Ascending aorta (tissue), 2 donors: Measurements from ENCODE around the gene HOXD3. TPM values are rescaled to one million over a fixed set of nuclear protein-coding genes. Genes with fewer than 3 reads are reported as not detected.
A peak's percentile ranks its signal among the peaks of the same experiment; 100 is the strongest.

Source experiments
- DNase-seq, 2 donors: peaks; one replicate each; pipeline ENCODE4 v3.0.0-alpha.2; 2019; ENCODE audit warnings: low spot score in 2 of 2
- H3K27ac ChIP-seq, 2 donors: fragments of 200-600 bp; sonication (generic); one replicate each; pipeline ENCODE4 v1.5.1; 2016 to 2017; ENCODE audit warnings: mild to moderate bottlenecking in 1 of 2
- H3K27me3 ChIP-seq: fragments of 200-600 bp; sonication (generic); one replicate; pipeline ENCODE4 v1.5.1; 2017
- H3K36me3 ChIP-seq, 2 donors: fragments of 200-600 bp; sonication (generic); one replicate each; pipeline ENCODE4 v1.5.1; 2016
- H3K4me1 ChIP-seq, 2 donors: fragments of 200-600 bp; sonication (generic); one replicate each; pipeline ENCODE4 v1.5.1; 2016 to 2017; ENCODE audit warnings: mild to moderate bottlenecking in 1 of 2
- H3K4me3 ChIP-seq, 2 donors: fragments of 200-600 bp; sonication (generic); one replicate each; pipeline ENCODE4 v1.5.1; 2016 to 2017; ENCODE audit warnings: mild to moderate bottlenecking in 1 of 2
- H3K9me3 ChIP-seq, 2 donors: fragments of 200-600 bp; sonication (generic); one replicate each; pipeline ENCODE4 v1.5.1; 2016
- intact Hi-C: fragments of 100-400 bp; cut with DNase I; formaldehyde crosslinking; loops from one replicate; pipeline ENCODE4 v1.15.1; 2023
- total RNA-seq: library from RNA; depleted of rRNA; stranded (reverse); fragments of >200 nt; gene quantifications from one replicate; pipeline ENCODE4 v1.1.0, GENCODE V29; 2016
- TF ChIP-seq, protein P1 (sequence below), 3 experiments: fragments of 200-600 bp in 2 of 3; fragments of 450-650 bp in 1 of 3; sonication (generic) in 2 of 3; IDR thresholded peaks; one replicate each; pipeline ENCODE4 v1.5.1; 2016 to 2019; ENCODE audit warnings: antibody characterized with exemption in 3 of 3, mild to moderate bottlenecking in 1 of 3, moderate library complexity in 1 of 3

The HOXD3 gene
- total RNA-seq, 1 donor from 2014 or later, result 8.6 TPM

DNA sequence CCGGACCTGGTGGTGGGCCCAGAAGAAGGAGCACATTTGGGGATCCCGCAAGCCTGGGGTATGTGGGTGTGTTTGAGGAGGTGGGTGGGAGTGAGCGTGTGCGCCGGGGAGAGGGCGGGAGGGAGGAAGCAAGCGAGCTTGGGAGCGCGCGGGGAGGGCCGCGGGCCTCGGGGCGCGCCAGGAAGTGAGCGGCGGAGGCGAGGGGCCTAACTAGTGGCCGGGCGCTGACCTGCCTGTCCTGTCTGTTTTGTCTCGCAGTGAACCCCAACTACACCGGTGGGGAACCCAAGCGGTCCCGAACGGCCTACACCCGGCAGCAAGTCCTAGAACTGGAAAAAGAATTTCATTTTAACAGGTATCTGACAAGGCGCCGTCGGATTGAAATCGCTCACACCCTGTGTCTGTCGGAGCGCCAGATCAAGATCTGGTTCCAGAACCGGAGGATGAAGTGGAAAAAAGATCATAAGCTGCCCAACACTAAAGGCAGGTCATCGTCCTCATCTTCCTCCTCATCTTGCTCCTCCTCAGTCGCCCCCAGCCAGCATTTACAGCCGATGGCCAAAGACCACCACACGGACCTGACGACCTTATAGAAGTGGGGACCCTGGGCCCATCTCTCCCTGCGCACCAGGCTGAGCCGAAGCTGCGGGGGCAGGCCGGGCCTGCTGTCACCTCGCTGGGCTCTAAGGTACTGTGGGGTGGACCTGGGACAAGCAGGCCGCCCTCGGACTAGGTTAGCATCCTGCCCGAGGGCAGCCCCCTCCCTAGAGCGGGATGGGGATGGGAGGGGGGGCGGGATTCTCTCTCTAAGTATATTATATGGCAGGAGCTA lies 4.5 kb upstream of the HOXD3 start:
- peak in 1 of 2 donors; percentile 37 for DNase-seq
- no peak overlapping the region for H3K27ac ChIP-seq
- H3K27me3 ChIP-seq, result peaks cover 7% of the 10 kb centered on the region

DNA sequence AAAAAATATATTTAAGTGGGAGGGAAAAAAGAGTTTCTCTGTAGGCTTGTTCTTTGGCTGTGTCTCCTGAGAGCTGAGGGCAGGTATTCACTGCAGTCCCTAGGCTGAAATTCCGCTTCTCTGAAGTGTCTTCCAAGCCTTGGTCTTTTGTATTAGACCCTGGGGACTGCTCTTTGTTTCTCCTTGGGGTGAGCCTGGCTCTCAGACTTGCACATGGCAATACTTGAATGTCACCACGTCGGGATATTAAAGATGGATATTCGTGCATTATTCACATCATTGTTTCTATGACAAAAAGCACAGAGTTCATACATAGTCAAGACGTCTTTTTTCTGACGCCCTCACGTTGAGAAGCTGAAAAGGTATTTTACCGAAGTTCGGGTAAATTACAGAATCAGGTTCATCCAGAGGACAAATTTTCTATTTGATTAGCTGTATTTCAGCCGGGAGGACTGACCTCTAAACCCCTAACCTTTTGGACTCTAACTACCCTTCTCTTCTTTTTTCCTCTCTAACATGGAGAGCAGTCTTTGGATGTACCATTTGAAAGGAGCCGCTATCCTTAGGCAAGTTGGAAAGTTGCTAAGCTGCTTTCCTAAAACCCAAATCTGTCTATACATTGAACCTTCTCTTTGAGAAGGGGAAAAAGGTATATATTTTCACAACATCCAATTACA lies 2.4 kb upstream of the HOXD3 start:
- Histone ChIP-seq H3K27me3 (peaks cover 12% of the 10 kb centered on the region), H3K9me3 (no peaks in the 10 kb centered on the region), H3K4me1 (peaks cover 0 to 3% of the 10 kb centered on the region in 2 donors), H3K4me3 (no peak overlapping the region), H3K27ac (no peak overlapping the region), H3K36me3 (peaks cover 6 to 18% of the 10 kb centered on the region in 2 donors)
- DNase-seq, result peak in 1 of 2 donors; percentile 15
- TF ChIP-seq, protein P1, sequence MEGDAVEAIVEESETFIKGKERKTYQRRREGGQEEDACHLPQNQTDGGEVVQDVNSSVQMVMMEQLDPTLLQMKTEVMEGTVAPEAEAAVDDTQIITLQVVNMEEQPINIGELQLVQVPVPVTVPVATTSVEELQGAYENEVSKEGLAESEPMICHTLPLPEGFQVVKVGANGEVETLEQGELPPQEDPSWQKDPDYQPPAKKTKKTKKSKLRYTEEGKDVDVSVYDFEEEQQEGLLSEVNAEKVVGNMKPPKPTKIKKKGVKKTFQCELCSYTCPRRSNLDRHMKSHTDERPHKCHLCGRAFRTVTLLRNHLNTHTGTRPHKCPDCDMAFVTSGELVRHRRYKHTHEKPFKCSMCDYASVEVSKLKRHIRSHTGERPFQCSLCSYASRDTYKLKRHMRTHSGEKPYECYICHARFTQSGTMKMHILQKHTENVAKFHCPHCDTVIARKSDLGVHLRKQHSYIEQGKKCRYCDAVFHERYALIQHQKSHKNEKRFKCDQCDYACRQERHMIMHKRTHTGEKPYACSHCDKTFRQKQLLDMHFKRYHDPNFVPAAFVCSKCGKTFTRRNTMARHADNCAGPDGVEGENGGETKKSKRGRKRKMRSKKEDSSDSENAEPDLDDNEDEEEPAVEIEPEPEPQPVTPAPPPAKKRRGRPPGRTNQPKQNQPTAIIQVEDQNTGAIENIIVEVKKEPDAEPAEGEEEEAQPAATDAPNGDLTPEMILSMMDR (IDR thresholded peaks at IDR 0.05), result no peak
- intact Hi-C loops, result no loop called here

More for the DNA sequence above, 4.5 kb upstream of the HOXD3 start:
- no peaks in the 10 kb centered on the region for H3K4me1 ChIP-seq
- intact Hi-C loops, result no loop called here
- TF ChIP-seq, protein P1 (IDR thresholded peaks at IDR 0.05), result no peak
- H3K4me3 ChIP-seq, result peak overlapping the region in 1 of 2 donors; percentile 3
- H3K36me3 ChIP-seq, result peaks cover 6 to 18% of the 10 kb centered on the region in 2 donors
- H3K9me3 ChIP-seq, result no peaks in the 10 kb centered on the region

DNA sequence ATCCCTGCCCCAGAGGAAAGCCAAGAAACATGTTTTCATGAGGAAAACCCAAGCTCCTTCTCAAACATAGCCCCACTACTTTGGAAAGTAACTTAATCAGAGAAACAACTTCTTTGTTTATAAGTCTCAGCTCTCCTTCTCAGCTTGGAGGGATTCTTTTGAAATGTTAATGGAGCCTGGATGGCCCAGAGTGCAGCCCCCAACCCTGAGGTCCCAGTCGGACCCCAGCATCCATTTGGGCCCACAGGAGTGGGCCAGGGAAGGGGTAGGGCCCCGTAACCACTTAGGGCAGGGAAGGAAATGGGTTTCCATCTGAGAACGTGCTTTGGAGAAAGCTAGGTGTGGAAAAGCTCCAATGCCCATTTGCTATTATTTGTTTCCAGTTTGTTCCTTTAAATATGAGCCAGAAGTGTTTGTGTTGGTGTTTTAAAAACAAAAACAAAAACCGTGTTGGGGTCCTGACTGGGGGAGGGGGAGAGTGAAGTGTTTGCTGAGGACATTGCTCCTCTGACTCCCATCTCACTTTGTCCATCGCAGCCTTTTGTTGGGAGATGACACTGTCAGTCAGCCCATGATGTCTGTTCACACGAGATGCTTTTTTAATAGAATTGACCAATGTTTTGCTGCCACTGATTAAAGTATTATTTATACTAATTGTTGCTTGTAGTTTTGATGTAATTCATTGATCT lies 1.6 kb upstream of the HOXD3 start:
- Histone ChIP-seq H3K4me1 (peaks cover 0 to 8% of the 10 kb centered on the region in 2 donors), H3K9me3 (no peaks in the 10 kb centered on the region), H3K4me3 (no peak overlapping the region), H3K36me3 (peaks cover 6 to 18% of the 10 kb centered on the region in 2 donors), H3K27ac (no peak overlapping the region), H3K27me3 (peaks cover 19% of the 10 kb centered on the region)
- intact Hi-C loops, result no loop called here
- peak in 1 of 2 donors; percentile 25 for DNase-seq
- TF ChIP-seq, protein P1 (IDR thresholded peaks at IDR 0.05), result no peak

DNA sequence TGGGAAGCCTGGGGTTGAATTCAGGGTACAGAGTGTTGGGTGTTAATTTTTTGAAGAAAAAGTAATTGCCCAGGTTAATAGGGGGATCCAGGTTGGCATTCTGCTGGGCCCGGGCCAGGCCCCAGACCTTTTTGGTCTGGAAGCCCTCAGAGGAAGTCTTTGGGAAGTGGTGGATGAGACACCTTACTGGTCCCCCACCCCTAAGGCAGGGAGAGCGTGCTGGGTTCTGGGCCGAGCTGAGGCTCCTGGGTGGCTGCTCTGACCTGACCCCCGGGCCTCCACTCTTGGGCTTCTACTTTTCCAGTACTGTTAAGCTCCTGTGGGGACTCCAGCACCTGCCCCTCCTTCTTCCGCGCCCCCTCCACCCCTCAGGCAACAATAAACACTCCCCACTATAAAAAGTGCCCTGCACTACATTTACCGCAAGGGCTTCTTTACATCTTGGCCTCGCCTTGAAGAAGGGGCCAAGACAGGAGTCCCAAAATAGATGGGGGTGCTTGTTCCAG lies 753 bp upstream of the HOXD3 start:
- peak in 1 of 2 donors; percentile 49 for DNase-seq
- Histone ChIP-seq H3K36me3 (peaks cover 6 to 18% of the 10 kb centered on the region in 2 donors), H3K4me1 (peaks cover 0 to 8% of the 10 kb centered on the region in 2 donors), H3K27me3 (peaks cover 19% of the 10 kb centered on the region), H3K9me3 (no peaks in the 10 kb centered on the region), H3K4me3 (no peak overlapping the region), H3K27ac (no peak overlapping the region)
- intact Hi-C loops, result no loop called here
- TF ChIP-seq, protein P1 (IDR thresholded peaks at IDR 0.05), result no peak

DNA sequence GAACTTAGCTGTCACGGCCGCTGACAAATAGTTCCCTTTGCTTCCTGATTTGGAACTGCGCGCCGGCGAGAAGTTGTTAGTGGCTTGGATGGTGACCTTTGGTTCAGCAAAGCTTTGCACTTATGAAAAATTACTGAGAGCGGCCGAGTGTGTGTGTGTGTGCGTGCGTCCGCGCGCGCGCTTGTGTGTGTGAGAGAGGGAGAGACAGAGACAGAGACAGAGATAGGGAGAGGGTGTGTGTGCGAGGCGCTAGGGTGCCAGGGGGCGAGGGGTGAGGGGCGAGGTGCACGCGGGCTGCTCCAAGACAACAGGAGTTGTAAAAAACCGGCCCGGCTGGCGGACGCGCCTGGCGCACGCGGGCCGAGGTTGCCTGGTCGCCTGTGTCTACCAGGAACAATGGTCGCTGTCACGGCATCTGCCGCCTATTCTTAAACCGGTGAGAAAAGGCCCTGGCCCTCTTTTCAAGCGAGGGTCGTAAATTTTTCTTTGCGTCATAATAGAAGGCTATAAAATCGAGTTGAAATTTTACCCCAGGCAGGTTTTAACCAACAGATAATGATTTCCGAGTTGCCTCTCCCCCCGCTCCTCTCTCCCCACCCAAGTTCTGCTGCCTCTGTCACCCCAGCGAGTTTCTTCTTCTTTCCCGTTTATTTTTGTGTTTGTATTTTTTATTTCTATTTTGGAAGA lies 535 bp downstream of the HOXD3 start:
- intact Hi-C loops, result no loop called here
- no peak for DNase-seq
- no peak overlapping the region for H3K27ac ChIP-seq
- TF ChIP-seq, protein P1 (IDR thresholded peaks at IDR 0.05), result no peak
- H3K4me3 ChIP-seq, result no peak overlapping the region
- no peaks in the 10 kb centered on the region for H3K9me3 ChIP-seq
- H3K36me3 ChIP-seq, result peaks cover 4 to 15% of the 10 kb centered on the region in 2 donors
- peaks cover 19% of the 10 kb centered on the region for H3K27me3 ChIP-seq
- peaks cover 0 to 11% of the 10 kb centered on the region in 2 donors for H3K4me1 ChIP-seq
